SIG-M5 treated with dmso at 0.1 percent for 504 hours (cell line): ENCODE measurements around the gene POP5.
A peak's percentile ranks its signal among the peaks of the same experiment; 100 is the strongest.
"Not testable (repeated sequence)": the region's sequence is repeated elsewhere in the genome, so short reads cannot be mapped to it uniquely, and the experiment has no call there.

Source experiments
- DNase-seq: peaks from one replicate; lab custom pipeline; 2025; ENCODE audit not compliant: unreplicated experiment; lab: John Stamatoyannopoulos, UW

Gene POP5

DNA sequence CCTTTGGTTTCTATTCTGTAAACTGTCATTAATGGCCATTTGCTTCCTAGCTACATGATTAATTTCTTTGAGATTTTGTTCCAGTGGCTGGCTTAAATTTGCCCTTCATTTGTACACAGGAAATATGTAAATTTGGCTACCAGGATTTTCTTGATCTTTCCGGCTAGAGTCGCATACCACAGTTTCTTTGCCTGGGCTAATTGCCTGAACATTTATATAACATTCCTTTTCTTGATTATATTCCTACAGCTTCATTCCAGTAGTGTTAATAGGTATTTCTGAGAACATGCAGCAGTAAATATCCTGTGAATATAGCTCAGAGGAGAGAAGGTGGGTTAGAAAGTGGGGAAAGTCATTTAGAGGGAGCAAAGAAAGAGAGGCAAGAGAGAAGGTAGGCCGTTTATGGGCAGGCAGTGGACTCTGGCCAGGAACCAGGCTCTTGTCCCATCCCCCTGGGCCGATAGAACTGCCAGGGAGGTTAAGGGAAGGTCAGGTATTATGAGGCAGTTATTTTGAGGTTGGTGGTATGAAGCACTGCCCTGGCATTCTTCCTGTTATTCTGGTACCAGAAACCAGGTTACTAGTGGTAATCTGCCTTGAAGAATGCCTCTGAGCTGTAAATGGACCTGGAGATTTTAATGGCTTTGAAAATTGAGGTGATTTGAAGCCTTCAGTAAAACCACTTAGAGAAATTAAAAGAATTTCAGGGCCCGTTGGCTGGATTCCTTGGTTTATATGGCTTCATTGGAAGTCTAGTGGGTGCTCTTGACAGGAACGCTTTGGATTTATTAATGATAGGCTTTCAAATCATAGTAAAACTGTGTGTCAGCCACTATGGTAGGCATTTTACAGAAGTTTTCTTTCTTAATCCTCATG, 42.7 kb downstream of the POP5 start:
- DNase-seq: no peak

DNA sequence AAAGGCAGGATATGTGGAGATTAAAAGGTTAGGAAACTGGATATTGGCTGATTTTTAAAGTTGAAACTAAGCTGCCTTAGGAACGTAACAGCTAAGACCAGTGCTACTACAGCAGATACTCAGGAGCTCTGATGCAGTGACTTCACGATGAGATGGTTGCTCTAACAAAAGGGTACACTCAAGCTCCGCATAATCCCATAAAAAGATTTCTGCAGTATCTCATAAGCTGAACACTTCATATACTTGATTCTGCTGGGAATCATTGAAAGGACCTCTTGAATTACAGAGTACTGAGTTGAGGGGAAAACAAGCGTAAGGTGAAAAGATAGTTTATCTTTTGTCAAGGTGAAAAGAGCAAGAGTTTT, 43.4 kb downstream of the POP5 start:
- DNase-seq: no peak

DNA sequence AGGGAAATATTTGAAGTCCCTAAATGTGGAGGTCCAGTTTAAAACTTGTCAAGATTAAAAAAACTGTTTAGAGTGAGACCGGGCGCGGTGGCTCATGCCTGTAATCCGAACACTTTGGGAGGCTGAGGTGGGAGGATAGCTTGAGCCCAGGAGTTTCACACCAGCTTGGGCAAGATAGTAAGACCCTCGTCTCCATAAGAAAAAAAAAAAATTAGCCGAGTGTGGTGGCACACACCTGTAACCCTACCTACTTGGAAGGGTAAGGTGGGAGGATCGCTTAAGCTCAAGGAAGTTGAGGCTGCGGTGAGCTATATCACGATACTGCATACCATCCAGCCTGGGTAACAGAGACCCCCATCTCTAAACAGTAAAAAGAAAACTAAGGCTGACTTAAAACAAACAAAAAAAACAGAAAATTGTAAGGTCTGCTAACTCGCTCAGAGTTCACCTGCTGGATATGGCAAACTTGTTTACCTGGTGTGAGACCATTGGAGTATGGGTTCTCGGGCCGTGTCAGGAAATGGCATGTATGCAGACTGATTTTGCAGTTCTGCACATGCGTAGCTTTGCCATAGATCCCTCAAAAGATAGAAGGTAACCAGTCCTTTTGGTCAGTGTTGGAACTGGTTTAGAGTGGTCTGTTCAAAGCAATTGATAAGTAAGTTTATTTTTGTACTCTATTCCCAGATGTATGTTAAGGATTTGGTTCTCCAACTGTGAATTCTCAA, 45.0 kb downstream of the POP5 start:
- no peak for DNase-seq

DNA sequence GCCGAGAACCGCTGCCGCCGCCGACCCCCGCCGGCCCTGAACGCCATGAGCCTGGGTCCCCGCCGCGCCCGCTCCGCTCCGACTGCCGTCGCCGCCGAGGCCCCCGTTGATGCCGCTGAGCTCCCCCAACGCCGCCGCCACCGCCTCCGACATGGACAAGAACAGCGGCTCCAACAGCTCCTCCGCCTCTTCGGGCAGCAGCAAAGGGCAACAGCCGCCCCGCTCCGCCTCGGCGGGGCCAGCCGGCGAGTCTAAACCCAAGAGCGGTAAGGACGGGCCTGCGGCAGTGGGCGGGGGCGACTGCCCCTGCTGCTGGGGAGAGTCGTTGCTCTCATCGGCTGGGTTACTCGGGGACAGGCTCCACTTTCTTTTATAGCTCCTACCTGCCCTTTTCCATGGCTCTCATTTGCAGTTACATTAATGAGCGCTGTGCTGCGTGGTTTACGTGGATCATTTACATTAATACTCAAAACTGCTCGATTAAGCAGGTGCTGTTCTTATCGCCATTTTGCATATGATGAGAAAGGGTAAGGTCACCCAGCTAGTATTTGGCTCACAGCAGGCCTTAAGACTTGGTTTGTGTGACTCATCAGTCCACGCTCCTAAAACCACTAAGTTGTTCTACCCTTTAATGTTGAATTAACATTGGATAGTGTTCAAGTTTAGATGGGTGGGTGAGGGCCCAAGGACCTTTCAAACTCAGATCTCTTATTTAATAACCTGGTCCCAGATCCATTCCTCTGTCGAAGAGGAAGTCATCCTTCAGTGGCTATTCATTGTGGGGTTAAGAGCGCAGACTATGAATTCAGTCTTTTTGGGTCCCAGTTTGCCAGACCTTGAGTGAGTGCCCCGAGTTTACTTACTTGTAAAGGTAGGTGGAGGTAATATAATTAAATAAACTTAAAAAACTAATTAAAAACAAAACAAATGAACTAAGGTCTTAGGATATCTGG, 46.2 kb downstream of the POP5 start:
- DNase-seq: peak; percentile 62

DNA sequence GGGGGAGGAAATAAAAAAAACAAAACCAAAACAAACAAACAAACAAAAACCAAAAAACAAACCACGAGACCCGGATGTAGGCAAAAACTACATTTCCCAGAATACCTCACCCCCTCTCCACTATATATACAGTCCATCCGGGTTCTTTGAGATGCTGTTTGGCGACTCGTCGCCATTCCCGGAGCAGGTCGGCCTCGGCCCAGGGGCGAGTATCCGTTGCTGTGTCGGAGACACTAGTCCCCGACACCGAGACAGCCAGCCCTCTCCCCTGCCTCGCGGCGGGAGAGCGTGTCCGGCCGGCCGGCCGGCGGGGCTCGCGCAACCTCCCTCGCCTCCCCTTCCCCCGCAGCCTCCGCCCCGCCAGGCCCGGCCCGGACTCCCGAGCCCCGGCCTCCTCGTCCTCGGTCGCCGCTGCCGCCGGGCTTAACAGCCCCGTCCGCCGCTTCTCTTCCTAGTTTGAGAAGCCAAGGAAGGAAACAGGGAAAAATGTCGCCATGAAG, 46.9 kb downstream of the POP5 start, which contains the start of gene RNF10:
Gene RNF10 (plus strand): TSS at position 154 of the 500 bp plus-strand sequence. CDS start 456 bp downstream, outside the sequence.
- peak; percentile 89 for DNase-seq

DNA sequence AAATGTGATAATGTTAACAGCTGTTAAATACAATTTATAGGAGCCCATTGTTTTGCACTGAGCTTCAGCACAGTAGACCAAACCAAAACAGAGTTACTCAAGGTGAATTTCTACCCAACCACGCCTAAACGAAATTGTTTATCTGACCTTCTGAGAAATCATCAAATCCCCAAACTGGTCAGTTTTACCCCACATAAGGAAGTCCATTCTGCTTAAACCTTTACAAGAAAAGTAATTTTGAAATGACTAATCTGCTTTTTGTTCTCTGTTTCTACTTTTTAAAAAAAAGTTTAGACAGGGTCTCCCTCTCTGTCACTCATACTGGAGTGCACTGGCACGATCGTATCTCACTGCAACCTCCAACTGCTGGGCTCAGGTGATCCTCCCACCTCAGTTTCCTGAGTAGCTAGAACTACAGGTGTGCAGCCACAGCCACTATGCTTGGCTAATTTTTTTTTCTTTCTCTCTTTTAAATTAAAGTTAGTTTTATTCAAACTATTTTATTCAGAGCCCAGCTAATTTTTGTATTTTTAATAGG, 48.4 kb downstream of the POP5 start:
- no peak for DNase-seq

DNA sequence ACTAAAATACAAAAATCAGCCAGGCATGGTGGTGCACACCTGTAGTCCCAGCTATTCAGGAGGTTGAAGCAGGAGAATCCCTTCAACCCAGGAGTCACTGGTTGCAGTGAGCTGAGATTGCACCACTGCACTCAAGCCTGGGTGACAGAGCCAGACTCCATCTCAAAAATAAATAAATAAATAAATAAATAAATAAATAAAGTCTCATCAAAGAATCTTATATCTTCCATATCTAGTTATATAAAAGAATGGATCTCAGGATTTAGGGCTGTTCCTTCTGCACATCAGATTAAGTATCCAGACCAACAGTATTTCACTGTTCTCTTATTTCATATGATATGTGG, 50.8 kb downstream of the POP5 start:
- DNase-seq: not testable (repeated sequence)

DNA sequence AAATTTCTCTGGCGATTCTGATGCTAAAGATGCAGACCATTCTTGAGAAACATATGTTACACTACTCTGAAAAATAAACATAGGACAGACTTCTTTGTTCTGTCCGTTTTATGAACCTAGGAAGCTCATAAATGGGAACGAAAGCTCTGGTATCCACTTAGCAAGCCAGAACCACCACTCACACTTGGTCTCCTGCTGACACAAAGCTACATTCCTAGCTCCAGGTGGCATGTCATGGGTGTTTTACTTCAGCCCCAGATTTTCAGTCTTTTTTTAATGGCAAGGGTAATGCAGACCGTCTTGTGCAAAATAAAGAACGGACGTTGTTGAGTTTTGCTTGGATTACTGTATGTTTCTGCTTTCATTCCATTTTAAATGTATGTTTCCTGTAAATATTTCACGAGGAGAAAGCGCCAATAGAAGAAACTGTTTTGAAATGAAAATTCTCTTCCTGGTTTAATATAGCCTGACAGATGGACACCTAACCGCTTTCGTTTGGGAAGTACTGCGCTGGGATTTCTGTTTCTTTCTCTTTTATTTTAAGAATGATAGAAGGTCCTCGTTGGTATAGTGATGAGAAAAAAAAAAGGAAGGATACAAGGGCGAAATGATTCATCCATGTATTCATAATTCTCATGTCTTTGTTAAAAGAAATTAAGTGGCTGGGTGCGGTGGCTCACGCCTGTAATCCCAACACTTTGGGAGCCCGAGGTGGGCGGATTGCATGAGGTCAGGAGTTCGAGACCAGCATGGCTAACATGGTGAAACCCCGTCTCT, 51.4 kb downstream of the POP5 start:
- DNase-seq: peak; percentile 69

DNA sequence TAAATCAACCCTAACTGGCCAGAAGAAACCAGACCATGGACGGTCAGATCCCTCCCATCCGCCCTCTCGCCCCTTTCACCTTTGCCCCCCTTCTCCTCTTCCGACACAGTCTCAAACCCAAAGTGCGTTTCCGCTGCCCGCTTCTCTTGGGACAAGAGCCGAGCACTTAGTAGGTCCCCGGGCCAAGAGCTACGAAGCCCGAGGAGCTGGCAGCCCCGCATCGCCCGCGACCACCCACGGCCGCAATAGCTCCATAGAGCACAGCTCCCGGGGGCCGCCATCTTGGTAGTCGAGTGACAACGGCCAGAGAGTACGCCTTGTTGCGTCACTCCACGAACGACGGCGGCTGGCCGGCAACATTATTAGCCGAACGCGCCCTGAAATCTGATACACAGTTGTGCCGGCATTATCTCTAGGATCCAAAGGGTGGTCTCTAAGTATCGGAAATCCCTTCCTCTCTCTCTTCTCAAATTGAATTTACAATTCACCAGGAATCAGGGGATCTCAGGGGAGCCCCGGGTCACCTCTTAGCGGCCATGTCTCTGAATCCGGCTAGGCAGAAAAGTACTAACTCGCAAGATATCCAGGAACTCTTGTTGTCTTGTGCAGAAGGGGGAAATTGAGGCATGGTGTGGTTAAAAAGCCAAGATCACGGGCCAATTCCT, 52.2 kb downstream of the POP5 start, which contains the start of gene COQ5:
Gene COQ5 (minus strand): TSS at position 298 of the 665 bp plus-strand sequence. CDS start 17 bp downstream, at position 281.
- DNase-seq: peak; percentile 83
